Activated T-helper 9 cell treated with anti-CD3 and anti-CD28 coated beads, Interleukin-2, amount 50 U/mL, for 16 hours (primary cell): ENCODE data around the gene MAN2A1.
"Not testable (repeated sequence)": the region's sequence is repeated elsewhere in the genome, so short reads cannot be mapped to it uniquely, and the experiment has no call there.

ENCODE experiments used
- DNase-seq: peaks from one replicate; pipeline ENCODE4 v3.0.0-alpha.2; 2020; ENCODE audit warnings: low read depth

Gene MAN2A1

GRCh38 chr5:109756543-109757185, 66.9 kb downstream of the MAN2A1 start:
- no peak for DNase-seq

GRCh38 chr5:109757490-109757889, 67.8 kb downstream of the MAN2A1 start:
- DNase-seq, result no peak

GRCh38 chr5:109759306-109759705, 69.6 kb downstream of the MAN2A1 start:
- no peak for DNase-seq

GRCh38 chr5:109760130-109760529, 70.4 kb downstream of the MAN2A1 start:
- not testable (repeated sequence) for DNase-seq

- no peak for DNase-seq
These were observed 73.1 kb downstream of the MAN2A1 start for GRCh38 chr5:109762821-109763220.

- no peak for DNase-seq
These were observed 77.7 kb downstream of the MAN2A1 start for GRCh38 chr5:109767184-109767995.

- DNase-seq, result no peak
These were observed 78.3 kb downstream of the MAN2A1 start for GRCh38 chr5:109767997-109768396.

GRCh38 chr5:109769597-109770291, 80.0 kb downstream of the MAN2A1 start:
- no peak for DNase-seq

- DNase-seq, result no peak
These were observed 85.4 kb downstream of the MAN2A1 start for GRCh38 chr5:109775130-109775529.

- DNase-seq, result no peak
These were observed 89.5 kb downstream of the MAN2A1 start for GRCh38 chr5:109779036-109779735.

- DNase-seq, result no peak
These were observed 95.0 kb downstream of the MAN2A1 start for GRCh38 chr5:109784687-109785086.

- no peak for DNase-seq
These were observed 96.6 kb downstream of the MAN2A1 start for GRCh38 chr5:109786206-109786855.

GRCh38 chr5:109788596-109788995, 98.9 kb downstream of the MAN2A1 start:
- no peak for DNase-seq

GRCh38 chr5:109792613-109793012, 102.9 kb downstream of the MAN2A1 start:
- DNase-seq, result no peak

- no peak for DNase-seq
These were observed 114.1 kb downstream of the MAN2A1 start for GRCh38 chr5:109803854-109804253.

GRCh38 chr5:109805472-109805871, 115.7 kb downstream of the MAN2A1 start:
- no peak for DNase-seq

GRCh38 chr5:109805883-109806282, 116.2 kb downstream of the MAN2A1 start:
- no peak for DNase-seq

GRCh38 chr5:109812698-109813097, 123.0 kb downstream of the MAN2A1 start:
- DNase-seq, result no peak

- no peak for DNase-seq
These were observed 127.0 kb downstream of the MAN2A1 start for GRCh38 chr5:109816732-109817131.

- DNase-seq, result no peak
These were observed 130.2 kb downstream of the MAN2A1 start for GRCh38 chr5:109819878-109820277.

GRCh38 chr5:109823597-109823996, 133.9 kb downstream of the MAN2A1 start:
- DNase-seq, result no peak

- DNase-seq, result no peak
These were observed 135.7 kb downstream of the MAN2A1 start for GRCh38 chr5:109825450-109825849.
